ENCODE results near the gene HAPLN2.

DNA sequence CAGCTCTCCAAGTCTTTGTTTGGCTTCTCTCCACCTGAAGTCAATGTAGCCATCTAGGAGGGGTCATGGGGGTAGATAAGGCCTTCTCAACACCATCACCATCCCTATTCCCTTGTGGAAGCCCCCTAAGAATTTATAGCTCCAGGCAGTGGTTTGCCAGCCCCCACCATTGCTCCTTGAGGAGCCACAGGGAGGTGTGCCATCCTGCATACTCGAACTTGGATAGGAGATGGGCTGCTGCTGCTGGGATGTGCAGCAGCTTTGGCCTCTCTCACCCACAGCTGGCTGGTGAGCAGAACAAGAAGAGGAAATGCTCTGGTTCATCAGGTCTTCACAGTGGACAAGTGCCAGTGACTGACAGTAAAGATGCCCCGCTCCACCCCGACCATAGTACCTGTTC lies 22.8 kb upstream of the HAPLN2 start:
- TF ChIP-seq, protein P1, sequence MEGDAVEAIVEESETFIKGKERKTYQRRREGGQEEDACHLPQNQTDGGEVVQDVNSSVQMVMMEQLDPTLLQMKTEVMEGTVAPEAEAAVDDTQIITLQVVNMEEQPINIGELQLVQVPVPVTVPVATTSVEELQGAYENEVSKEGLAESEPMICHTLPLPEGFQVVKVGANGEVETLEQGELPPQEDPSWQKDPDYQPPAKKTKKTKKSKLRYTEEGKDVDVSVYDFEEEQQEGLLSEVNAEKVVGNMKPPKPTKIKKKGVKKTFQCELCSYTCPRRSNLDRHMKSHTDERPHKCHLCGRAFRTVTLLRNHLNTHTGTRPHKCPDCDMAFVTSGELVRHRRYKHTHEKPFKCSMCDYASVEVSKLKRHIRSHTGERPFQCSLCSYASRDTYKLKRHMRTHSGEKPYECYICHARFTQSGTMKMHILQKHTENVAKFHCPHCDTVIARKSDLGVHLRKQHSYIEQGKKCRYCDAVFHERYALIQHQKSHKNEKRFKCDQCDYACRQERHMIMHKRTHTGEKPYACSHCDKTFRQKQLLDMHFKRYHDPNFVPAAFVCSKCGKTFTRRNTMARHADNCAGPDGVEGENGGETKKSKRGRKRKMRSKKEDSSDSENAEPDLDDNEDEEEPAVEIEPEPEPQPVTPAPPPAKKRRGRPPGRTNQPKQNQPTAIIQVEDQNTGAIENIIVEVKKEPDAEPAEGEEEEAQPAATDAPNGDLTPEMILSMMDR (conservative IDR thresholded peaks at IDR 0.05; ENCODE audit: low read depth, low read length) = no peak
- TF ChIP-seq, protein P2, sequence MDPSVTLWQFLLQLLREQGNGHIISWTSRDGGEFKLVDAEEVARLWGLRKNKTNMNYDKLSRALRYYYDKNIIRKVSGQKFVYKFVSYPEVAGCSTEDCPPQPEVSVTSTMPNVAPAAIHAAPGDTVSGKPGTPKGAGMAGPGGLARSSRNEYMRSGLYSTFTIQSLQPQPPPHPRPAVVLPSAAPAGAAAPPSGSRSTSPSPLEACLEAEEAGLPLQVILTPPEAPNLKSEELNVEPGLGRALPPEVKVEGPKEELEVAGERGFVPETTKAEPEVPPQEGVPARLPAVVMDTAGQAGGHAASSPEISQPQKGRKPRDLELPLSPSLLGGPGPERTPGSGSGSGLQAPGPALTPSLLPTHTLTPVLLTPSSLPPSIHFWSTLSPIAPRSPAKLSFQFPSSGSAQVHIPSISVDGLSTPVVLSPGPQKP (IDR thresholded peaks at IDR 0.05; ENCODE audit: borderline replicate concordance, low read depth, low read length) = no peak
- TF ChIP-seq CEBPB (IDR thresholded peaks at IDR 0.05; ENCODE audit: low read depth, low read length) (no peak), POLR2A (IDR thresholded peaks at IDR 0.05; ENCODE audit: low read depth, low read length) (no peak), RAD21 (IDR thresholded peaks at IDR 0.05; ENCODE audit: low read length) (no peak), FOS (IDR thresholded peaks at IDR 0.05; ENCODE audit: low read depth, low read length) (no peak), RFX5 (IDR thresholded peaks at IDR 0.05; ENCODE audit: low read depth, low read length) (no peak), MAFK (IDR thresholded peaks at IDR 0.05; ENCODE audit: low read depth, low read length) (no peak), MXI1 (IDR thresholded peaks at IDR 0.05; ENCODE audit: borderline replicate concordance, low read depth, low read length) (no peak)

Data from IMR-90 (cell line).